ENCODE results near the gene CLCN6. TPM values are rescaled to one million over a fixed set of nuclear protein-coding genes. Genes with fewer than 3 reads are reported as not detected.

The CLCN6 gene
- polyA plus RNA-seq, 1 experiment, result 9.0 TPM

- CTCF ChIA-PET, result interaction anchor here (1.5 kb wide), 1 partner anchor 16 kb away, joined by 3 read pairs; no protein-coding TSS in a partner anchor
- Histone ChIP-seq H3K4me3 (ENCODE audit: low read depth, low read length) (no peak overlapping the region), H3K27ac (ENCODE audit: low read depth, low read length) (no peak overlapping the region), H3K27me3 (ENCODE audit: control insufficient read depth, insufficient read depth, low read length) (peaks cover 21% of the 10 kb centered on the region), H3K9me3 (ENCODE audit: control insufficient read depth, insufficient read depth, low read length) (no peaks in the 10 kb centered on the region)
- TF ChIP-seq, protein P1, sequence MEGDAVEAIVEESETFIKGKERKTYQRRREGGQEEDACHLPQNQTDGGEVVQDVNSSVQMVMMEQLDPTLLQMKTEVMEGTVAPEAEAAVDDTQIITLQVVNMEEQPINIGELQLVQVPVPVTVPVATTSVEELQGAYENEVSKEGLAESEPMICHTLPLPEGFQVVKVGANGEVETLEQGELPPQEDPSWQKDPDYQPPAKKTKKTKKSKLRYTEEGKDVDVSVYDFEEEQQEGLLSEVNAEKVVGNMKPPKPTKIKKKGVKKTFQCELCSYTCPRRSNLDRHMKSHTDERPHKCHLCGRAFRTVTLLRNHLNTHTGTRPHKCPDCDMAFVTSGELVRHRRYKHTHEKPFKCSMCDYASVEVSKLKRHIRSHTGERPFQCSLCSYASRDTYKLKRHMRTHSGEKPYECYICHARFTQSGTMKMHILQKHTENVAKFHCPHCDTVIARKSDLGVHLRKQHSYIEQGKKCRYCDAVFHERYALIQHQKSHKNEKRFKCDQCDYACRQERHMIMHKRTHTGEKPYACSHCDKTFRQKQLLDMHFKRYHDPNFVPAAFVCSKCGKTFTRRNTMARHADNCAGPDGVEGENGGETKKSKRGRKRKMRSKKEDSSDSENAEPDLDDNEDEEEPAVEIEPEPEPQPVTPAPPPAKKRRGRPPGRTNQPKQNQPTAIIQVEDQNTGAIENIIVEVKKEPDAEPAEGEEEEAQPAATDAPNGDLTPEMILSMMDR (IDR thresholded peaks at IDR 0.05; ENCODE audit: low read depth, low read length), result no peak
- no peak for DNase-seq (ENCODE audit: low read depth, low spot score)
- POLR2A ChIA-PET, result no interaction called here
These were observed 37.2 kb upstream of the CLCN6 start for GRCh38 chr1:11768821-11769220.

- CTCF ChIA-PET, result interaction anchor here (1.5 kb wide), 1 partner anchor 16 kb away, joined by 3 read pairs; no protein-coding TSS in a partner anchor
- Histone ChIP-seq H3K27ac (ENCODE audit: low read depth, low read length) (no peak overlapping the region), H3K9me3 (ENCODE audit: control insufficient read depth, insufficient read depth, low read length) (no peaks in the 10 kb centered on the region), H3K4me3 (ENCODE audit: low read depth, low read length) (no peak overlapping the region), H3K27me3 (ENCODE audit: control insufficient read depth, insufficient read depth, low read length) (peaks cover 21% of the 10 kb centered on the region)
- POLR2A ChIA-PET, result no interaction called here
- TF ChIP-seq, protein P1 (IDR thresholded peaks at IDR 0.05; ENCODE audit: low read depth, low read length), result no peak
- DNase-seq (ENCODE audit: low read depth, low spot score), result no peak
These were observed 36.7 kb upstream of the CLCN6 start for GRCh38 chr1:11769274-11769673.

DNA sequence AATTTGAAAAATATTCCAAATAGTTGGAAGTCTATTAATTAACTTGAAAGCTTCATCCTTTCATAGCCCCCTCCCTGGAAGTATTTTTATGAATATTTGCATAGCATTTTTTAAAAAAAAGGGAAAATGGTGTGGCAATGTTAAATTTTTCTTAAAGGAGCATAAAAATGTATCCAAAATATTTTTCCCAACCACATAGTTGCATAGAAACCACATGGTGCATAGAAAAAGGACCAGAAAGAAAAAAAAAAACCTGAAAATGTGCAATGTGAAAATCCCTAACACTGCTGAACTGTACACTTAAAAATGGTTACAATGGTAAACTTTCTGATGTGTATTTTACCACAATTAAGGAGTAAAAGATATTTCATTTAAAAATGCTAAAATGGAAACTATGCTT is 36.0 kb upstream of the CLCN6 start:
- Histone ChIP-seq H3K4me3 (ENCODE audit: low read depth, low read length) (no peak overlapping the region), H3K27ac (ENCODE audit: low read depth, low read length) (no peak overlapping the region), H3K27me3 (ENCODE audit: control insufficient read depth, insufficient read depth, low read length) (peaks cover 21% of the 10 kb centered on the region), H3K9me3 (ENCODE audit: control insufficient read depth, insufficient read depth, low read length) (no peaks in the 10 kb centered on the region)
- POLR2A ChIA-PET, result no interaction called here
- CTCF ChIA-PET, result interaction anchor here (1.5 kb wide), 1 partner anchor 15 kb away, joined by 3 read pairs; no protein-coding TSS in a partner anchor
- DNase-seq (ENCODE audit: low read depth, low spot score), result no peak
- TF ChIP-seq, protein P1 (IDR thresholded peaks at IDR 0.05; ENCODE audit: low read depth, low read length), result no peak

- POLR2A ChIA-PET, result no interaction called here
- peaks cover 11% of the 10 kb centered on the region for H3K27me3 ChIP-seq (ENCODE audit: control insufficient read depth, insufficient read depth, low read length)
- H3K27ac ChIP-seq (ENCODE audit: low read depth, low read length), result no peak overlapping the region
- TF ChIP-seq, protein P1 (IDR thresholded peaks at IDR 0.05; ENCODE audit: low read depth, low read length), result no peak
- H3K9me3 ChIP-seq (ENCODE audit: control insufficient read depth, insufficient read depth, low read length), result no peaks in the 10 kb centered on the region
- CTCF ChIA-PET, result interaction anchor here (2.0 kb wide), 1 partner anchor 14 kb away, joined by 10 read pairs; no protein-coding TSS in a partner anchor
- no peak for DNase-seq (ENCODE audit: low read depth, low spot score)
- no peak overlapping the region for H3K4me3 ChIP-seq (ENCODE audit: low read depth, low read length)
These were observed 34.4 kb upstream of the CLCN6 start for GRCh38 chr1:11771481-11772043.

GRCh38 chr1:11772458-11772857 is 33.5 kb upstream of the CLCN6 start:
- H3K27ac ChIP-seq (ENCODE audit: low read depth, low read length), result no peak overlapping the region
- peaks cover 11% of the 10 kb centered on the region for H3K27me3 ChIP-seq (ENCODE audit: control insufficient read depth, insufficient read depth, low read length)
- no peaks in the 10 kb centered on the region for H3K9me3 ChIP-seq (ENCODE audit: control insufficient read depth, insufficient read depth, low read length)
- TF ChIP-seq, protein P1 (IDR thresholded peaks at IDR 0.05; ENCODE audit: low read depth, low read length), result no peak
- ChIA-PET CTCF (interaction anchor here (2.0 kb wide), 1 partner anchor 13 kb away, joined by 10 read pairs; no protein-coding TSS in a partner anchor), POLR2A (no interaction called here)
- no peak overlapping the region for H3K4me3 ChIP-seq (ENCODE audit: low read depth, low read length)
- no peak for DNase-seq (ENCODE audit: low read depth, low spot score)
